ENCODE measurements around the gene ACKR3. TPM values are rescaled to one million over a fixed set of nuclear protein-coding genes. Genes with fewer than 3 reads are reported as not detected.

Gene ACKR3
- polyA plus RNA-seq, 1 donor from 2014 or later, result 1.7 TPM

GRCh38 chr2:236623816-236624215, 54.2 kb downstream of the ACKR3 start:
- no peak for TF ChIP-seq TAF1 (IDR thresholded peaks at IDR 0.05; ENCODE audit: low read depth)
- no peak for TF ChIP-seq RAD21 (conservative IDR thresholded peaks at IDR 0.05)
- TF ChIP-seq CTCF (IDR thresholded peaks at IDR 0.05; ENCODE audit: poor library complexity, severe bottlenecking), result no peak
- TF ChIP-seq EP300 (conservative IDR thresholded peaks at IDR 0.05; ENCODE audit: poor library complexity, severe bottlenecking), result no peak
- TF ChIP-seq POLR2AphosphoS5 (IDR thresholded peaks at IDR 0.05), result no peak
- TF ChIP-seq MXI1 (conservative IDR thresholded peaks at IDR 0.05; ENCODE audit: poor library complexity, severe bottlenecking), result no peak
- TF ChIP-seq, protein P1, sequence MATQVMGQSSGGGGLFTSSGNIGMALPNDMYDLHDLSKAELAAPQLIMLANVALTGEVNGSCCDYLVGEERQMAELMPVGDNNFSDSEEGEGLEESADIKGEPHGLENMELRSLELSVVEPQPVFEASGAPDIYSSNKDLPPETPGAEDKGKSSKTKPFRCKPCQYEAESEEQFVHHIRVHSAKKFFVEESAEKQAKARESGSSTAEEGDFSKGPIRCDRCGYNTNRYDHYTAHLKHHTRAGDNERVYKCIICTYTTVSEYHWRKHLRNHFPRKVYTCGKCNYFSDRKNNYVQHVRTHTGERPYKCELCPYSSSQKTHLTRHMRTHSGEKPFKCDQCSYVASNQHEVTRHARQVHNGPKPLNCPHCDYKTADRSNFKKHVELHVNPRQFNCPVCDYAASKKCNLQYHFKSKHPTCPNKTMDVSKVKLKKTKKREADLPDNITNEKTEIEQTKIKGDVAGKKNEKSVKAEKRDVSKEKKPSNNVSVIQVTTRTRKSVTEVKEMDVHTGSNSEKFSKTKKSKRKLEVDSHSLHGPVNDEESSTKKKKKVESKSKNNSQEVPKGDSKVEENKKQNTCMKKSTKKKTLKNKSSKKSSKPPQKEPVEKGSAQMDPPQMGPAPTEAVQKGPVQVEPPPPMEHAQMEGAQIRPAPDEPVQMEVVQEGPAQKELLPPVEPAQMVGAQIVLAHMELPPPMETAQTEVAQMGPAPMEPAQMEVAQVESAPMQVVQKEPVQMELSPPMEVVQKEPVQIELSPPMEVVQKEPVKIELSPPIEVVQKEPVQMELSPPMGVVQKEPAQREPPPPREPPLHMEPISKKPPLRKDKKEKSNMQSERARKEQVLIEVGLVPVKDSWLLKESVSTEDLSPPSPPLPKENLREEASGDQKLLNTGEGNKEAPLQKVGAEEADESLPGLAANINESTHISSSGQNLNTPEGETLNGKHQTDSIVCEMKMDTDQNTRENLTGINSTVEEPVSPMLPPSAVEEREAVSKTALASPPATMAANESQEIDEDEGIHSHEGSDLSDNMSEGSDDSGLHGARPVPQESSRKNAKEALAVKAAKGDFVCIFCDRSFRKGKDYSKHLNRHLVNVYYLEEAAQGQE (IDR thresholded peaks at IDR 0.05; ENCODE audit: borderline replicate concordance), result no peak
- TF ChIP-seq EZH2 (IDR thresholded peaks at IDR 0.05; ENCODE audit: borderline replicate concordance, insufficient read depth, low read length, poor library complexity, severe bottlenecking), result no peak
- no peak for TF ChIP-seq SMC3 (conservative IDR thresholded peaks at IDR 0.05; ENCODE audit: poor library complexity)
- Histone ChIP-seq H3K9ac (ENCODE audit: low read length) (no peak overlapping the region), H3K79me2 (replicated peaks; ENCODE audit: insufficient read depth, low read length) (no peaks in the 10 kb centered on the region), H2AFZ (ENCODE audit: low read depth, low read length) (no peak overlapping the region), H3K27ac (ENCODE audit: low read length) (no peak overlapping the region), H3K9me3 (ENCODE audit: low read length) (no peaks in the 10 kb centered on the region), H3K9me2 (ENCODE audit: insufficient read depth, low read length) (no peaks in the 10 kb centered on the region), H4K20me1 (ENCODE audit: insufficient read depth) (no peaks in the 10 kb centered on the region), H3K36me3 (ENCODE audit: insufficient read depth, low read length) (no peaks in the 10 kb centered on the region), H3K4me2 (ENCODE audit: low read length) (no peak overlapping the region), H3K27me3 (ENCODE audit: insufficient read depth, low read depth, low read length) (no peaks in the 10 kb centered on the region), H3K4me3 (ENCODE audit: low read length) (no peak overlapping the region), H3F3A (ENCODE audit: insufficient read depth, low read length, poor library complexity, severe bottlenecking) (no peaks in the 10 kb centered on the region)

DNA sequence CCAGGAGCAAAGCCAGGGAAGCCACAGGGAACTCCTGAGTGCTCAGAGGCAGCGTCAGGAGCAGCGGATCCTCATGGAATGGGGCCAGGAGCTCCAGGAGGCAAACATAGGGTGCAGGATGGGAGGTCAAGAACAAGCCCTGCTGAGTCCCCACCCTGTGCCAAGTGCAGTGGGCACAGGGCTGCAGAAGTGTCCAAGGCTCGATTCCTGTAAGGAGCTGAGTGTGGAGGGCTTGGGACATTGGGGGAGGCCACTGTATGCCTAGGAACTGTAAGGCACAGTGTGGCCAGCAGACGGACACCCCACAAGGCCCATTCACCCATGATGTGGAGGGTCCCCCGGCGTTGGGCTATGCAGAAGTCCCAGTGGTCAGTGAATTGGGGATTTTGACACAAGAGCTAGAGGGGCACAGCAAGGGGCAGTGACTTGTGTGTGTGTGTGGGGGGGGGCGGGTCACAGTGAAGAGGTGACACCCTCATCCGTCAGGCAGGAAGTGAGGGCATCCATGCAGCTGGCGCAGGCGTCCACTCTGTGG, 55.6 kb downstream of the ACKR3 start:
- no peaks in the 10 kb centered on the region for H3K27me3 ChIP-seq (ENCODE audit: insufficient read depth, low read depth, low read length)
- no peaks in the 10 kb centered on the region for H3F3A ChIP-seq (ENCODE audit: insufficient read depth, low read length, poor library complexity, severe bottlenecking)
- no peak overlapping the region for H3K27ac ChIP-seq (ENCODE audit: low read length)
- H3K9ac ChIP-seq (ENCODE audit: low read length), result no peak overlapping the region
- no peaks in the 10 kb centered on the region for H3K9me2 ChIP-seq (ENCODE audit: insufficient read depth, low read length)
- no peaks in the 10 kb centered on the region for H4K20me1 ChIP-seq (ENCODE audit: insufficient read depth)
- H3K79me2 ChIP-seq (replicated peaks; ENCODE audit: insufficient read depth, low read length), result no peaks in the 10 kb centered on the region
- no peak overlapping the region for H3K4me2 ChIP-seq (ENCODE audit: low read length)
- H2AFZ ChIP-seq (ENCODE audit: low read depth, low read length), result no peak overlapping the region
- H3K4me3 ChIP-seq (ENCODE audit: low read length), result no peak overlapping the region
- TF ChIP-seq RAD21 (conservative IDR thresholded peaks at IDR 0.05) (no peak), SMC3 (conservative IDR thresholded peaks at IDR 0.05; ENCODE audit: poor library complexity) (no peak), EP300 (conservative IDR thresholded peaks at IDR 0.05; ENCODE audit: poor library complexity, severe bottlenecking) (no peak), EZH2 (IDR thresholded peaks at IDR 0.05; ENCODE audit: borderline replicate concordance, insufficient read depth, low read length, poor library complexity, severe bottlenecking) (no peak), CTCF (IDR thresholded peaks at IDR 0.05; ENCODE audit: poor library complexity, severe bottlenecking) (no peak), TAF1 (IDR thresholded peaks at IDR 0.05; ENCODE audit: low read depth) (no peak), POLR2AphosphoS5 (IDR thresholded peaks at IDR 0.05) (no peak), MXI1 (conservative IDR thresholded peaks at IDR 0.05; ENCODE audit: poor library complexity, severe bottlenecking) (no peak)
- TF ChIP-seq, protein P1 (IDR thresholded peaks at IDR 0.05; ENCODE audit: borderline replicate concordance), result no peak
- H3K9me3 ChIP-seq (ENCODE audit: low read length), result no peaks in the 10 kb centered on the region
- no peaks in the 10 kb centered on the region for H3K36me3 ChIP-seq (ENCODE audit: insufficient read depth, low read length)
